ENCODE measurements around the gene PEX11B. TPM values are rescaled to one million over a fixed set of nuclear protein-coding genes. Genes with fewer than 3 reads are reported as not detected.
"Not testable (repeated sequence)": the region's sequence is repeated elsewhere in the genome, so short reads cannot be mapped to it uniquely, and the experiment has no call there.

PEX11B gene
- polyA plus RNA-seq, 4 donors, result 30.6 to 41.2 (median 33.5) TPM

DNA sequence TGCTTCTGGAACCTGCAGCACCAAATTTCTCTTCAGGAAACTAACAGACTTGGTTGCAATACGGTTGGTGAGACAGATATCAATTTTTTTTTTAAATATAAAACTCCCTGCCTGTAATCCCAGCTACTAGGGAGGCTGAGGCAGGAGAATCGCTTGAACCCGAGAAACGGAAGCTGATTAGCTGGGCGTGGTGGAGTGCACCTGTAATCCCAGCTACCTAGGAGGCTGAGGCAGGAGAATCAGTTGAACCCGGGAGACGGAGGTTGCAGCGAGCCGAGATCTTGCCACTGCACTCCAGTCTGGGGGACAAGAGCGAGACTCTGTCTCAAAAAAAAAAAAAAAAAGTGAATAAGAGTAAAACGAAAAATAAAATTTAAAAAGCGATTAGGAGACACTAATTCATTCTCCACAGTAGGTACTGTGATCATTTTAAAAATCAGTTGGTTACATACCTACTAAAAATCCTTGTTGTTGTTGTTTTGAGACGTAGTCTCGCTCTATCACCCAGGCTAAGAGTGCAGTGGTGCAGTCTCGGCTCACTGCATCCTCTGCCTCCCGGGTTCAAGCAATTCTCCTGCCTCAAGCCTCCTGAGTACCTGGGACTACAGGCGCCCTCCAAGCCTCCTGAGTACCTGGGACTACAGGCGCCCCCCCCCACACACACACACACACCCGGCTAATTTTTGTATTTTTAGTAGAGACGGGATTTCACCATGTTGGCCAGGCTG is 9.6 kb upstream of the PEX11B start:
- Histone ChIP-seq H3K27ac (ENCODE audit: low read depth in 1 of 3, low read length in 2 of 3) (peak overlapping the region; percentile 66 to 99 (median 94)), H3K9me3 (ENCODE audit: control insufficient read depth in 2 of 2, insufficient read depth in 1 of 2, low read depth in 1 of 2, low read length in 1 of 2) (no peaks in the 10 kb centered on the region), H3K4me3 (ENCODE audit: low read depth in 1 of 3, low read length in 3 of 3) (peak overlapping the region; percentile 52 to 91 (median 67)), H3K27me3 (ENCODE audit: control insufficient read depth in 3 of 3, insufficient read depth in 3 of 3, low read length in 3 of 3) (no peaks in the 10 kb centered on the region), H3K4me1 (ENCODE audit: control insufficient read depth in 3 of 3, insufficient read depth in 2 of 3, low read depth in 1 of 3, low read length in 2 of 3) (peaks cover 0 to 7% (median 0%) of the 10 kb centered on the region in 3 donors), H3K36me3 (ENCODE audit: control insufficient read depth in 3 of 3, insufficient read depth in 2 of 3, low read depth in 1 of 3, low read length in 3 of 3) (peaks cover 0 to 10% (median 2%) of the 10 kb centered on the region in 3 donors)
- DNase-seq (peak in 1 of 2 donors; percentile 24), FAIRE-seq (no peak)
- WGBS, 3 donors, result 50 to 54% (median 51%) methylated on average over 20 of the region's 20 CpGs

DNA sequence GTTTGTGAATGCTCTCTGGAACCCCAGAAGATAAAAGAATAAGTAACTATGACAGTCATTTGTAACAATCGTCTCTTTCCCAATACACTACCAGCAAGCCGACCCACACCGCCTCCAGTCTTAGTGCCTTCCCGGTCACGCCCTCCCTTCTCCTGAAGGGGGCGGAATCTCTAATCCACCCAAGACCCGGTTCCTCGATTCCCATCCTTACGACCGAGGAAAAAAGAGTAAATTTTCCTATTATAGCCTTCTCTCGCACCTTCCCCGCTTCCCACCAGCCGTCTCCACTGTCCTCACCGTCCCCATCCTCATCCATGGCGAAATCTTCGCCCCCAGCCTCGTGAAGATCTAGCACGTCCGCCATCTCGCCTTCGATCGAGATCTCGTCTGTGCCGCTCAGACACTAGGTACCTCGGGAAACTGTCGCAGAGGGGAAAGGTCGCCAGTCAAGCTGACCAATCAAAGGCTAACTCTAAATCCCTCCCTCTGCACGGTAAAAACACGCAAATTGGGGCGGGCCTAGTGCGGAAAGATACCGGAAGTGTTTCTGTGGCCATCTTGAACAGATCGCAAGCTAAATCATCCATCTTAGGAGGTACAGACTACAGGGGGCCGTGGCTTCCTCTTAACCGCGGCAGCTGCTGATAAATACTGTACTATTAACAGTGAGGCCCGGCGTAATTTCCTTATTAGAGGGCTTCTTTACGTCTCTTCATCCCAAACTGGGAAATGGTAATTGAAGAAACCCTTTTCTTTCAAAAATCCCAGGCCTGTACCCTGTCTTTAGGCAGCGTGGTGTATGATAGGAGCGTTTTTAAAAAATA is 8.8 kb upstream of the PEX11B start, which contains the start of gene RBM8A:
TSS of gene RBM8A (minus strand) at position 422 of the 824 bp plus-strand sequence. CDS start at position 364, 58 bp downstream.
- peak within 1 kb of the TSS; percentile 86 to 99 (median 94) for H3K27ac ChIP-seq (ENCODE audit: low read depth in 1 of 3, low read length in 2 of 3)
- no peaks in the 10 kb centered on the region for H3K27me3 ChIP-seq (ENCODE audit: control insufficient read depth in 3 of 3, insufficient read depth in 3 of 3, low read length in 3 of 3)
- no peaks in the 10 kb centered on the region for H3K9me3 ChIP-seq (ENCODE audit: control insufficient read depth in 2 of 2, insufficient read depth in 1 of 2, low read depth in 1 of 2, low read length in 1 of 2)
- DNase-seq, result peak; percentile 98 to 99
- 0 to 1% (median 0%) methylated on average over 41 of the region's 41 CpGs for WGBS, 3 donors
- H3K4me3 ChIP-seq (ENCODE audit: low read depth in 1 of 3, low read length in 3 of 3), result peak within 1 kb of the TSS; percentile 67 to 91 (median 79)
- H3K36me3 ChIP-seq (ENCODE audit: control insufficient read depth in 3 of 3, insufficient read depth in 2 of 3, low read depth in 1 of 3, low read length in 3 of 3), result peaks cover 0 to 10% (median 2%) of the 10 kb centered on the region in 3 donors
- peaks cover 0 to 7% (median 0%) of the 10 kb centered on the region in 3 donors for H3K4me1 ChIP-seq (ENCODE audit: control insufficient read depth in 3 of 3, insufficient read depth in 2 of 3, low read depth in 1 of 3, low read length in 2 of 3)
- no peak for FAIRE-seq

DNA sequence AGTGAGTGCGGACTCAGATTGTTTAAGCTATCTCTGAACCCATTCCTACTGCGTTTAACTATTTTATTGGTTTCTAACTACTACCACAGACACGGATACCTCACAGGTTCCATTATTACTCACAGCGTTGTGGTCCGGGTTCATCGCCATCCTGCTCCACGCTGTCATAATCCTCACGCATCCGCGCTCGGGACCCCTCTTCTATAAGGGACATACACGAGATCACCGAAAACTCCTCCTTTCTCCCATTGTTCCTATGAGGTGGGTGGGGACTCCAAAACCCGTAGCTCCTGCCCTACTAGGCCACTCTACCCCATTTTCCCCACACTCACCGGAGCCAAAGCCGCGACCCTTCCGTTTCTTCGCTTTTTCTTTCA is 8.2 kb upstream of the PEX11B start:
- H3K27me3 ChIP-seq (ENCODE audit: control insufficient read depth in 3 of 3, insufficient read depth in 3 of 3, low read length in 3 of 3), result no peaks in the 10 kb centered on the region
- WGBS, 3 donors, result 2 to 4% (median 2%) methylated on average over 19 of the region's 19 CpGs
- peaks cover 0 to 7% (median 0%) of the 10 kb centered on the region in 3 donors for H3K4me1 ChIP-seq (ENCODE audit: control insufficient read depth in 3 of 3, insufficient read depth in 2 of 3, low read depth in 1 of 3, low read length in 2 of 3)
- DNase-seq, result peak in 1 of 2 donors; percentile 18
- peak overlapping the region; percentile 67 to 91 (median 79) for H3K4me3 ChIP-seq (ENCODE audit: low read depth in 1 of 3, low read length in 3 of 3)
- no peaks in the 10 kb centered on the region for H3K9me3 ChIP-seq (ENCODE audit: control insufficient read depth in 2 of 2, insufficient read depth in 1 of 2, low read depth in 1 of 2, low read length in 1 of 2)
- peak overlapping the region; percentile 86 to 99 (median 94) for H3K27ac ChIP-seq (ENCODE audit: low read depth in 1 of 3, low read length in 2 of 3)
- no peak for FAIRE-seq
- peaks cover 0 to 13% (median 2%) of the 10 kb centered on the region in 3 donors for H3K36me3 ChIP-seq (ENCODE audit: control insufficient read depth in 3 of 3, insufficient read depth in 2 of 3, low read depth in 1 of 3, low read length in 3 of 3)

DNA sequence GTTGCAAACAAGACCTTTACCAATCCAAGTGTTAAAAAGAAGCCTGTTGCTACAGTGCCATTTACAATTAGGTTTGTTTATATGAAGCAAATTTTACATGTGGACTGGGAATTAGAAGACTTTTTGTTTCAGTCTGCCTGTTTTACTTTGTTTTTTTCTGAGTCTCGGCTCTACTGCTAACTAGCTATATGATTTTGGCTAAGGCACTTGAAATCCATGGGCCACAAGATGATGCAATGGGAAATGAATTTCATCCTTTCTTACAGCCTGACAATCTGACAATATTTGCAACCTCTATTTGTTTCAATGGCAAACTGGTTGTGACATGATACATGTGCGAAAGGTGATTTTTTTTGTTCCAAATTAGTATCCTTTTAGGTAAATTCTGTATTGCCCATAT is 3.7 kb upstream of the PEX11B start:
- DNase-seq, result no peak
- no peak for FAIRE-seq
- Histone ChIP-seq H3K36me3 (ENCODE audit: control insufficient read depth in 3 of 3, insufficient read depth in 2 of 3, low read depth in 1 of 3, low read length in 3 of 3) (peaks cover 0 to 10% (median 2%) of the 10 kb centered on the region in 3 donors), H3K4me1 (ENCODE audit: control insufficient read depth in 3 of 3, insufficient read depth in 2 of 3, low read depth in 1 of 3, low read length in 2 of 3) (peaks cover 0 to 24% (median 4%) of the 10 kb centered on the region in 3 donors), H3K4me3 (ENCODE audit: low read depth in 1 of 3, low read length in 3 of 3) (no peak overlapping the region), H3K27ac (ENCODE audit: low read depth in 1 of 3, low read length in 2 of 3) (no peak overlapping the region), H3K9me3 (ENCODE audit: control insufficient read depth in 2 of 2, insufficient read depth in 1 of 2, low read depth in 1 of 2, low read length in 1 of 2) (no peaks in the 10 kb centered on the region), H3K27me3 (ENCODE audit: control insufficient read depth in 3 of 3, insufficient read depth in 3 of 3, low read length in 3 of 3) (no peaks in the 10 kb centered on the region)
- 81 to 86% (median 83%) methylated on average over 2 of the region's 2 CpGs for WGBS, 3 donors

GRCh38 chr1:145920297-145920696 is 1.8 kb upstream of the PEX11B start:
- H3K4me1 ChIP-seq (ENCODE audit: control insufficient read depth in 3 of 3, insufficient read depth in 2 of 3, low read depth in 1 of 3, low read length in 2 of 3), result peaks cover 0 to 18% (median 4%) of the 10 kb centered on the region in 3 donors
- 48 to 86% (median 48%) methylated on average over 2 of the region's 4 CpGs for WGBS, 3 donors
- not testable (repeated sequence) for H3K4me3 ChIP-seq (ENCODE audit: low read depth in 1 of 3, low read length in 3 of 3); DNase-seq; H3K27me3 ChIP-seq (ENCODE audit: control insufficient read depth in 3 of 3, insufficient read depth in 3 of 3, low read length in 3 of 3); H3K27ac ChIP-seq (ENCODE audit: low read depth in 1 of 3, low read length in 2 of 3); H3K9me3 ChIP-seq (ENCODE audit: control insufficient read depth in 2 of 2, insufficient read depth in 1 of 2, low read depth in 1 of 2, low read length in 1 of 2); FAIRE-seq
- peaks cover 0 to 13% (median 0%) of the 10 kb centered on the region in 3 donors for H3K36me3 ChIP-seq (ENCODE audit: control insufficient read depth in 3 of 3, insufficient read depth in 2 of 3, low read depth in 1 of 3, low read length in 3 of 3)

DNA sequence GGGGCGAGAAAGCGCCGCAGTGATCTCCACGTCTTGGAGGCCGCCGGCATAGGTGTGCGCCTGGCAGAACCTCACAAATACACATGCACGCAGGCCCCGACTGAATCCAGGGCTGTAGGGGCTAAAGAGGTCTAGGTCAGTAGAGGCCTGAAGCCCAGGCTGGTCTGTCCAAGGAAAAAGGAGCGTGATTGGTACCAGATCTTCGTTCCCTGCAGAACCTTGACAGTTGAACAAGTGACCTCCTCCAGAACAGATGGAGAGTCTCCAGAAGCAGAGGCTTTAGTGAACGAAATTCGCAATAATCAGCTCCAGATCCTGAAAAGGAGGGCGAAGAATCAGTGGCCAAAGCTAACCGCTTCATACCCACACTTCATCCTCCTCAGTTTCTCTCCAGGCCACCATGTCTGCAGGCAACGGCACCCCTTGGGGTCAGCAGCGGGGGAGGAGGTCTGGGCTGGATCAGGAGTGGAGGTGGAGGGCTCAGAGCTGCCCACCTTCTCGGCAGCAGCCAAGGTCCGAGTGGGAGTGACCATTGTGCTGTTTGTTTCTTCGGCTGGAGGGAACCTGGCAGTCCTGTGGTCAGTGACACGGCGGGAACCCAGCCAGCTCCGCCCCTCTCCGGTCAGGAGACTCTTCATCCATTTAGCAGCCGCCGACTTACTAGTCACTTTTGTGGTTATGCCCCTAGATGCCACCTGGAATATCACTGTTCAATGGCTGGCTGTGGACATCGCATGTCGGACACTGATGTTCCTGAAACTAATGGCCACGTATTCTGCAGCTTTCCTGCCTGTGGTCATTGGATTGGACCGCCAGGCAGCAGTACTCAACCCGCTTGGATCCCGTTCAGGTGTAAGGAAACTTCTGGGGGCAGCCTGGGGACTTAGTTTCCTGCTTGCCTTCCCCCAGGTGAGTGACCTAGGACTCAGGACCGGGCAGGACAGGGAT is 749 bp upstream of the PEX11B start:
- DNase-seq, result peak; percentile 45 to 68
- WGBS, 3 donors, result 5 to 10% (median 6%) methylated on average over 33 of the region's 33 CpGs
- Histone ChIP-seq H3K4me1 (ENCODE audit: control insufficient read depth in 3 of 3, insufficient read depth in 2 of 3, low read depth in 1 of 3, low read length in 2 of 3) (peaks cover 0 to 18% (median 4%) of the 10 kb centered on the region in 3 donors), H3K36me3 (ENCODE audit: control insufficient read depth in 3 of 3, insufficient read depth in 2 of 3, low read depth in 1 of 3, low read length in 3 of 3) (peaks cover 0 to 17% (median 0%) of the 10 kb centered on the region in 3 donors), H3K27me3 (ENCODE audit: control insufficient read depth in 3 of 3, insufficient read depth in 3 of 3, low read length in 3 of 3) (no peaks in the 10 kb centered on the region), H3K27ac (ENCODE audit: low read depth in 1 of 3, low read length in 2 of 3) (peak overlapping the region; percentile 13 to 95 (median 90)), H3K4me3 (ENCODE audit: low read depth in 1 of 3, low read length in 3 of 3) (peak overlapping the region; percentile 58 to 98 (median 59)), H3K9me3 (ENCODE audit: control insufficient read depth in 2 of 2, insufficient read depth in 1 of 2, low read depth in 1 of 2, low read length in 1 of 2) (no peaks in the 10 kb centered on the region)
- no peak for FAIRE-seq

- peak overlapping the region; percentile 58 to 98 (median 59) for H3K4me3 ChIP-seq (ENCODE audit: low read depth in 1 of 3, low read length in 3 of 3)
- 75 to 84% (median 83%) methylated on average over 5 of the region's 5 CpGs for WGBS, 3 donors
- FAIRE-seq, result no peak
Measured at GRCh38 chr1:145917595-145917994, 922 bp downstream of the PEX11B start.

More at GRCh38 chr1:145917595-145917994, 922 bp downstream of the PEX11B start:
- peaks cover 0 to 18% (median 4%) of the 10 kb centered on the region in 3 donors for H3K4me1 ChIP-seq (ENCODE audit: control insufficient read depth in 3 of 3, insufficient read depth in 2 of 3, low read depth in 1 of 3, low read length in 2 of 3)
- H3K36me3 ChIP-seq (ENCODE audit: control insufficient read depth in 3 of 3, insufficient read depth in 2 of 3, low read depth in 1 of 3, low read length in 3 of 3), result peaks cover 0 to 17% (median 2%) of the 10 kb centered on the region in 3 donors
- H3K27ac ChIP-seq (ENCODE audit: low read depth in 1 of 3, low read length in 2 of 3), result peak overlapping the region in 2 of 3 donors; percentile 11 to 90
- no peaks in the 10 kb centered on the region for H3K9me3 ChIP-seq (ENCODE audit: control insufficient read depth in 2 of 2, insufficient read depth in 1 of 2, low read depth in 1 of 2, low read length in 1 of 2)
- no peak for DNase-seq
- H3K27me3 ChIP-seq (ENCODE audit: control insufficient read depth in 3 of 3, insufficient read depth in 3 of 3, low read length in 3 of 3), result no peaks in the 10 kb centered on the region

All from small intestine (tissue), 7 donors.